ENCODE measurements around the gene PTHLH.

PTHLH gene

GRCh38 chr12:27988594-27989233 is 16.2 kb upstream of the PTHLH start:
- Mint-ChIP-seq H3K27me3 (peaks cover 7% of the 10 kb centered on the region), H3K36me3 (no peaks in the 10 kb centered on the region), H3K9me3 (no peaks in the 10 kb centered on the region), H3K27ac (no peak overlapping the region), H3K4me3 (no peak overlapping the region), H3K4me1 (no peaks in the 10 kb centered on the region)
- no peak for DNase-seq (ENCODE audit: low spot score in 2 of 2)
- no peak for ATAC-seq (ENCODE audit: low read depth)

GRCh38 chr12:27987331-27987730 is 14.8 kb upstream of the PTHLH start:
- H3K36me3 Mint-ChIP-seq = no peaks in the 10 kb centered on the region
- no peak for ATAC-seq (ENCODE audit: low read depth)

GRCh38 chr12:27984275-27984674 is 11.7 kb upstream of the PTHLH start:
- no peak overlapping the region for H3K4me3 Mint-ChIP-seq
- peaks cover 6% of the 10 kb centered on the region for H3K27me3 Mint-ChIP-seq
- no peaks in the 10 kb centered on the region for H3K9me3 Mint-ChIP-seq
- DNase-seq (ENCODE audit: low spot score in 2 of 2) = no peak
- ATAC-seq (ENCODE audit: low read depth) = no peak
- H3K36me3 Mint-ChIP-seq = no peaks in the 10 kb centered on the region
- no peak overlapping the region for H3K27ac Mint-ChIP-seq
- no peaks in the 10 kb centered on the region for H3K4me1 Mint-ChIP-seq

More at GRCh38 chr12:27987331-27987730, 14.8 kb upstream of the PTHLH start:
- Mint-ChIP-seq H3K27ac (no peak overlapping the region), H3K27me3 (peaks cover 8% of the 10 kb centered on the region), H3K9me3 (no peaks in the 10 kb centered on the region), H3K4me3 (no peak overlapping the region), H3K4me1 (no peaks in the 10 kb centered on the region)
- DNase-seq (ENCODE audit: low spot score in 2 of 2) = no peak

GRCh38 chr12:27982951-27983350 is 10.4 kb upstream of the PTHLH start:
- H3K9me3 Mint-ChIP-seq = no peaks in the 10 kb centered on the region
- H3K27ac Mint-ChIP-seq = no peak overlapping the region
- ATAC-seq (ENCODE audit: low read depth) (no peak), DNase-seq (ENCODE audit: low spot score in 2 of 2) (no peak)
- no peaks in the 10 kb centered on the region for H3K36me3 Mint-ChIP-seq
- H3K4me3 Mint-ChIP-seq = no peak overlapping the region
- no peaks in the 10 kb centered on the region for H3K4me1 Mint-ChIP-seq
- peaks cover 6% of the 10 kb centered on the region for H3K27me3 Mint-ChIP-seq

- no peaks in the 10 kb centered on the region for H3K9me3 Mint-ChIP-seq
- DNase-seq (ENCODE audit: low spot score in 2 of 2) (no peak), ATAC-seq (ENCODE audit: low read depth) (no peak)
- H3K4me3 Mint-ChIP-seq = no peak overlapping the region
- no peak overlapping the region for H3K27ac Mint-ChIP-seq
- H3K36me3 Mint-ChIP-seq = no peaks in the 10 kb centered on the region
- no peaks in the 10 kb centered on the region for H3K4me1 Mint-ChIP-seq
- peaks cover 5% of the 10 kb centered on the region for H3K27me3 Mint-ChIP-seq
Observed at GRCh38 chr12:27982385-27982784, 9.9 kb upstream of the PTHLH start.

- Mint-ChIP-seq H3K27ac (no peak overlapping the region), H3K4me3 (no peak overlapping the region), H3K36me3 (no peaks in the 10 kb centered on the region), H3K27me3 (peaks cover 5% of the 10 kb centered on the region), H3K4me1 (no peaks in the 10 kb centered on the region), H3K9me3 (no peaks in the 10 kb centered on the region)
- ATAC-seq (ENCODE audit: low read depth) (no peak), DNase-seq (ENCODE audit: low spot score in 2 of 2) (no peak)
Observed at GRCh38 chr12:27981874-27982273, 9.3 kb upstream of the PTHLH start.

GRCh38 chr12:27979145-27979544 is 6.6 kb upstream of the PTHLH start:
- no peak overlapping the region for H3K27ac Mint-ChIP-seq
- no peaks in the 10 kb centered on the region for H3K36me3 Mint-ChIP-seq

GRCh38 chr12:27975222-27976136 is 2.9 kb upstream of the PTHLH start:
- H3K36me3 Mint-ChIP-seq = no peaks in the 10 kb centered on the region
- H3K4me1 Mint-ChIP-seq = peaks cover 6% of the 10 kb centered on the region
- ATAC-seq (ENCODE audit: low read depth) (no peak), DNase-seq (ENCODE audit: low spot score in 2 of 2) (no peak)
- peaks cover 15% of the 10 kb centered on the region for H3K27me3 Mint-ChIP-seq
- H3K9me3 Mint-ChIP-seq = no peaks in the 10 kb centered on the region
- no peak overlapping the region for H3K4me3 Mint-ChIP-seq
- no peak overlapping the region for H3K27ac Mint-ChIP-seq

More at GRCh38 chr12:27979145-27979544, 6.6 kb upstream of the PTHLH start:
- Mint-ChIP-seq H3K4me1 (no peaks in the 10 kb centered on the region), H3K4me3 (no peak overlapping the region), H3K9me3 (no peaks in the 10 kb centered on the region), H3K27me3 (peaks cover 11% of the 10 kb centered on the region)
- DNase-seq (ENCODE audit: low spot score in 2 of 2) (no peak), ATAC-seq (ENCODE audit: low read depth) (no peak)

- Mint-ChIP-seq H3K27me3 (peaks cover 17% of the 10 kb centered on the region), H3K36me3 (no peaks in the 10 kb centered on the region), H3K4me3 (no peak overlapping the region), H3K27ac (no peak overlapping the region), H3K4me1 (peaks cover 8% of the 10 kb centered on the region), H3K9me3 (no peaks in the 10 kb centered on the region)
- ATAC-seq (ENCODE audit: low read depth) = no peak
- no peak for DNase-seq (ENCODE audit: low spot score in 2 of 2)
Observed at GRCh38 chr12:27974735-27975221, 2.2 kb upstream of the PTHLH start.

- H3K4me1 Mint-ChIP-seq = peaks cover 12% of the 10 kb centered on the region
- peaks cover 22% of the 10 kb centered on the region for H3K27me3 Mint-ChIP-seq
- ATAC-seq (ENCODE audit: low read depth) (no peak), DNase-seq (ENCODE audit: low spot score in 2 of 2) (no peak)
- no peaks in the 10 kb centered on the region for H3K9me3 Mint-ChIP-seq
- no peak overlapping the region for H3K27ac Mint-ChIP-seq
- H3K36me3 Mint-ChIP-seq = no peaks in the 10 kb centered on the region
- H3K4me3 Mint-ChIP-seq = no peak overlapping the region
Observed at GRCh38 chr12:27973487-27973890, 956 bp upstream of the PTHLH start.

- no peaks in the 10 kb centered on the region for H3K36me3 Mint-ChIP-seq
- DNase-seq (ENCODE audit: low spot score in 2 of 2) (no peak), ATAC-seq (ENCODE audit: low read depth) (no peak)
- H3K9me3 Mint-ChIP-seq = no peaks in the 10 kb centered on the region
- no peak overlapping the region for H3K4me3 Mint-ChIP-seq
- H3K27me3 Mint-ChIP-seq = peaks cover 20% of the 10 kb centered on the region
- H3K4me1 Mint-ChIP-seq = peaks cover 12% of the 10 kb centered on the region
- no peak overlapping the region for H3K27ac Mint-ChIP-seq
Observed at GRCh38 chr12:27971606-27972005, 927 bp downstream of the PTHLH start.

GRCh38 chr12:27971121-27971489 is 1.4 kb downstream of the PTHLH start:
- H3K36me3 Mint-ChIP-seq = no peaks in the 10 kb centered on the region
- DNase-seq (ENCODE audit: low spot score in 2 of 2) (no peak), ATAC-seq (ENCODE audit: low read depth) (no peak)
- peaks cover 19% of the 10 kb centered on the region for H3K27me3 Mint-ChIP-seq
- peaks cover 12% of the 10 kb centered on the region for H3K4me1 Mint-ChIP-seq
- no peak overlapping the region for H3K27ac Mint-ChIP-seq
- H3K4me3 Mint-ChIP-seq = peak overlapping the region; percentile 72
- no peaks in the 10 kb centered on the region for H3K9me3 Mint-ChIP-seq

- Mint-ChIP-seq H3K36me3 (no peaks in the 10 kb centered on the region), H3K4me3 (peak overlapping the region; percentile 72), H3K4me1 (peaks cover 12% of the 10 kb centered on the region), H3K9me3 (no peaks in the 10 kb centered on the region), H3K27me3 (peaks cover 16% of the 10 kb centered on the region), H3K27ac (no peak overlapping the region)
- DNase-seq (ENCODE audit: low spot score in 2 of 2) (peak in 1 of 2 donors; percentile 11), ATAC-seq (ENCODE audit: low read depth) (peak; percentile 33)
Observed at GRCh38 chr12:27970401-27971120, 2.0 kb downstream of the PTHLH start.

Measured in memory B cell (primary cell).